Body of pancreas (tissue), 4 donors: ENCODE results near the gene OR10Z1. TPM values are rescaled to one million over a fixed set of nuclear protein-coding genes. Genes with fewer than 3 reads are reported as not detected.

Experiments used
- ATAC-seq: fragments of 150-250 bp; one replicate; pipeline ENCODE4 v1.9.1; 2016
- DNase-seq, 4 donors: peaks; one replicate each; pipeline ENCODE4 v3.0.0-alpha.2; 2019
- H3K27ac ChIP-seq, 4 donors: fragments of 200-600 bp; sonication (generic); 1 replicate in 3 of 4; 2 replicates in 1 of 4; pipeline versions ENCODE4 v1.5.1 to v1.6.1; 2016 to 2019; ENCODE audit warnings: mild to moderate bottlenecking in 1 of 4, mixed read lengths in 1 of 4, moderate library complexity in 1 of 4
- H3K27me3 ChIP-seq, 2 donors: fragments of 200-600 bp; sonication (generic); one replicate each; pipeline ENCODE4 v1.6.0; 2016; ENCODE audit warnings: mild to moderate bottlenecking in 1 of 2
- H3K36me3 ChIP-seq, 2 donors: fragments of 200-600 bp; sonication (generic); replicated peaks in 1 of 2; 2 replicates each; pipeline ENCODE4 v1.5.1; 2016; ENCODE audit warnings: low read depth in 2 of 2; ENCODE audit not compliant: insufficient read depth in 1 of 2
- H3K4me1 ChIP-seq: fragments of 200-600 bp; sonication (generic); one replicate; pipeline ENCODE4 v1.6.0; 2016
- H3K4me3 ChIP-seq, 2 donors: fragments of 200-600 bp; sonication (generic); 1 replicate in 1 of 2; 2 replicates in 1 of 2; pipeline ENCODE4 v1.5.1; 2016 to 2019
- H3K9me3 ChIP-seq, 3 donors: fragments of 200-600 bp; sonication (generic); 1 replicate in 2 of 3; 2 replicates in 1 of 3; pipeline ENCODE4 v1.5.1; 2016
- CTCF ChIP-seq, 7 experiments: fragments of 450-650 bp in 4 of 7; fragments of 200-600 bp in 3 of 7; sonication (generic) in 3 of 7; IDR thresholded peaks; one replicate each; pipeline ENCODE4 v1.5.1; 2016 to 2019; ENCODE audit warnings: antibody characterized with exemption in 7 of 7
- POLR2A ChIP-seq, 3 donors: fragments of 450-650 bp; IDR thresholded peaks; one replicate each; pipeline ENCODE4 v1.6.1; 2016; ENCODE audit warnings: antibody characterized with exemption in 3 of 3, mild to moderate bottlenecking in 2 of 3
- WGBS, 2 donors: methylation state at CpG; one replicate each; pipeline ENCODE4 v1.1.5; 2017; 5-methylcytosine and 5-hydroxymethylcytosine counted together
- intact Hi-C: fragments of 100-400 bp; cut with DNase I; formaldehyde crosslinking; loops from one replicate; pipeline ENCODE4 v1.15.1; 2023
- total RNA-seq, 2 donors: library from RNA; depleted of rRNA; stranded (reverse); fragments of >200 nt; gene quantifications; one replicate each; pipeline ENCODE4 v1.1.0, GENCODE V29; 2016

OR10Z1 gene
- total RNA-seq, 2 donors from 2014 or later = not detected

DNA sequence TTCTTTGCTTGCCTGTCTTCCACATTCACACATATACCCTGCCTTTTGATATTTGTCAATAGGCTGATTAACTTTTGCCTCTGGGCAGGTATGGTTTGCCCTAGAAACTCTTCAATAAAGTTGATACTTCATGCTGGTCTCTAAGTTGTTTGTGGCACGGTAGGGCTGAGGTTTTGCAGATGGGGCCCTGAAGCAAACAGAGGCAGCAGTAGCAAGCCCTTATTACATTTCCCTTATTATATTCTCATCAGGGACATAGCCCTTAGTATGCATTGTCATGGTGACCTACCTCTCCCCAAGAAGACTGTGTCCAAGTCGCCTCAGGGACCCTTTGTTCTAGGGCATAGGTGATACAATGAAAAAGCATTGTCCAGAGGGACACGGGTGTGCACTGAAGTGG, 34.6 kb upstream of the OR10Z1 start, which contains the start of gene OR6P1:
Gene OR6P1, minus strand, starts transcription at position 101 of the 400 bp plus-strand sequence. CDS start 6,976 bp downstream, outside the sequence.
- intact Hi-C loops = no loop called here
- TF ChIP-seq CTCF (IDR thresholded peaks at IDR 0.05) (no peak), POLR2A (IDR thresholded peaks at IDR 0.05) (no peak)
- ATAC-seq = no peak
- WGBS, 2 donors = 41 to 43% methylated on average over 3 of the region's 3 CpGs
- no peaks in the 10 kb centered on the region for H3K9me3 ChIP-seq
- H3K27ac ChIP-seq = no peak within 1 kb of the TSS
- DNase-seq = no peak
- no peaks in the 10 kb centered on the region for H3K4me1 ChIP-seq
- no peaks in the 10 kb centered on the region for H3K36me3 ChIP-seq
- no peaks in the 10 kb centered on the region for H3K27me3 ChIP-seq
- H3K4me3 ChIP-seq = no peak within 1 kb of the TSS

DNA sequence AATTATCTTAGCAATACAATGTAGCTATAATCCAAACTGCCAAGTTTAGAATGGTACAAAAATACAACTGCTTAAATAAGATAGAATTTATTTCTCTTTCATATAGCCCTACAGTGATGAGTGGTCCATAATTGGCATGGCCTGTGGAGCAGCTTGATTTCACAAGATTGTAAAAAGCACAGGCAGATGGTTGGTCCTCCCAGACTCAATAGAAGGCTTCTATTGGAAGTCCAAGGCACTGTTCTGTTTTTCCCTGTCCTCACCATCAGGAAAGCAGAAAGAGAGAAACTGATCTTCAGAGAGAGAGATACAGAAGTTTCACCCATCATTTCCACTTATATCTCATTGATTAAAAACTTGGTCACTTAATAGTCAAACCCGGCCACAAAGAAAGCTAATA, 32.8 kb upstream of the OR10Z1 start:
- H3K4me3 ChIP-seq = no peak overlapping the region
- no peaks in the 10 kb centered on the region for H3K4me1 ChIP-seq
- no peak for TF ChIP-seq POLR2A (IDR thresholded peaks at IDR 0.05)
- TF ChIP-seq CTCF (IDR thresholded peaks at IDR 0.05) = no peak
- no peak for ATAC-seq
- 43 to 53% methylated on average over 1 of the region's 1 CpG for WGBS, 2 donors
- H3K27ac ChIP-seq = no peak overlapping the region
- no peak for DNase-seq
- intact Hi-C loops = no loop called here
- no peaks in the 10 kb centered on the region for H3K36me3 ChIP-seq
- H3K9me3 ChIP-seq = no peaks in the 10 kb centered on the region
- no peaks in the 10 kb centered on the region for H3K27me3 ChIP-seq

- no peak overlapping the region for H3K4me3 ChIP-seq
- intact Hi-C loops = no loop called here
- no peaks in the 10 kb centered on the region for H3K9me3 ChIP-seq
- ATAC-seq = no peak
- no peak for DNase-seq
- no peaks in the 10 kb centered on the region for H3K4me1 ChIP-seq
- TF ChIP-seq POLR2A (IDR thresholded peaks at IDR 0.05) = no peak
- 77 to 78% methylated on average over 3 of the region's 3 CpGs for WGBS, 2 donors
- no peaks in the 10 kb centered on the region for H3K36me3 ChIP-seq
- H3K27ac ChIP-seq = no peak overlapping the region
- H3K27me3 ChIP-seq = no peaks in the 10 kb centered on the region
These were observed 27.5 kb upstream of the OR10Z1 start for GRCh38 chr1:158577561-158577960.

- H3K27me3 ChIP-seq = no peaks in the 10 kb centered on the region
- WGBS, 2 donors = 32 to 49% methylated on average over 1 of the region's 1 CpG
- no peak within 1 kb of the TSS for H3K4me3 ChIP-seq
- intact Hi-C loops = no loop called here
- TF ChIP-seq CTCF (IDR thresholded peaks at IDR 0.05) (no peak), POLR2A (IDR thresholded peaks at IDR 0.05) (no peak)
- no peaks in the 10 kb centered on the region for H3K36me3 ChIP-seq
- H3K27ac ChIP-seq = no peak within 1 kb of the TSS
- no peak for DNase-seq
- no peaks in the 10 kb centered on the region for H3K4me1 ChIP-seq
- ATAC-seq = no peak
- H3K9me3 ChIP-seq = no peaks in the 10 kb centered on the region
These were observed 25.3 kb upstream of the OR10Z1 start, which contains the start of gene OR10X1 for GRCh38 chr1:158579733-158580132. Gene OR10X1 (minus strand): TSS chr1:158579899. CDS start chr1:158579899, 0 bp downstream.

GRCh38 chr1:158583962-158584361, 21.1 kb upstream of the OR10Z1 start:
- Histone ChIP-seq H3K27me3 (no peaks in the 10 kb centered on the region), H3K27ac (no peak overlapping the region), H3K4me1 (no peaks in the 10 kb centered on the region), H3K36me3 (no peaks in the 10 kb centered on the region), H3K9me3 (peaks cover 0 to 12% (median 0%) of the 10 kb centered on the region in 3 donors), H3K4me3 (no peak overlapping the region)
- 45 to 58% methylated on average over 4 of the region's 4 CpGs for WGBS, 2 donors
- no peak for TF ChIP-seq POLR2A (IDR thresholded peaks at IDR 0.05)
- TF ChIP-seq CTCF (IDR thresholded peaks at IDR 0.05) = no peak
- DNase-seq = no peak
- no peak for ATAC-seq
- intact Hi-C loops = no loop called here
